GM23338 (cell line): ENCODE measurements around the gene STK11IP. TPM values are rescaled to one million over a fixed set of nuclear protein-coding genes. Genes with fewer than 3 reads are reported as not detected.

Experiments used
- ATAC-seq: fragments of 200-7000 bp; cut with Tn5 transposase; 3 replicates; pipeline ENCODE4 v1.9.1; 2020
- DNase-seq: peaks from one replicate; pipeline ENCODE4 v3.0.0-alpha.2; 2015; ENCODE audit warnings: low spot score
- H2AFZ ChIP-seq: fragments of 200-600 bp; sonication (generic); 2 replicates; pipeline ENCODE4 v1.8.0; 2016; ENCODE audit warnings: antibody characterized with exemption, mild to moderate bottlenecking, moderate library complexity
- H3F3A ChIP-seq: fragments of 200-600 bp; sonication (generic); replicated peaks from 2 replicates; pipeline ENCODE4 v1.8.0; 2017; ENCODE audit warnings: antibody characterized with exemption, mixed run types, low read depth
- H3K27ac ChIP-seq: fragments of 200-600 bp; sonication (generic); 2 replicates; pipeline ENCODE4 v1.6.1; 2016; ENCODE audit warnings: low read depth
- H3K27me3 ChIP-seq: fragments of 200-600 bp; sonication (generic); 2 replicates; pipeline ENCODE4 v1.8.0; 2016; ENCODE audit warnings: mild to moderate bottlenecking, mixed run types, moderate library complexity; ENCODE audit not compliant: insufficient read depth
- H3K36me3 ChIP-seq: fragments of 200-600 bp; sonication (generic); 2 replicates; pipeline ENCODE4 v1.8.0; 2016; ENCODE audit warnings: mild to moderate bottlenecking; ENCODE audit not compliant: insufficient read depth
- H3K4me1 ChIP-seq: fragments of 200-600 bp; sonication (generic); 2 replicates; pipeline ENCODE4 v1.8.0; 2016; ENCODE audit warnings: mild to moderate bottlenecking, moderate library complexity; ENCODE audit not compliant: insufficient read depth
- H3K4me2 ChIP-seq: fragments of 200-600 bp; sonication (generic); 2 replicates; pipeline ENCODE4 v1.7.1; 2017; ENCODE audit warnings: mixed run types
- H3K4me3 ChIP-seq: fragments of 200-600 bp; sonication (generic); 2 replicates; pipeline ENCODE4 v1.6.1; 2016; ENCODE audit warnings: mixed run types
- H3K79me2 ChIP-seq: fragments of 200-600 bp; sonication (generic); replicated peaks from 2 replicates; pipeline ENCODE4 v1.8.0; 2017; ENCODE audit warnings: mild to moderate bottlenecking; ENCODE audit not compliant: insufficient read depth
- H3K9me2 ChIP-seq: fragments of 200-600 bp; sonication (generic); 2 replicates; pipeline ENCODE4 v1.8.0; 2017; ENCODE audit not compliant: insufficient read depth
- H4K20me1 ChIP-seq: fragments of 200-600 bp; sonication (generic); replicated peaks from 2 replicates; pipeline ENCODE4 v1.8.0; 2017; ENCODE audit warnings: mild to moderate bottlenecking; ENCODE audit not compliant: insufficient read depth
- H3K27ac Mint-ChIP-seq: 2 replicates; pipeline ENCODE4 v1.8.0; 2020; ENCODE audit warnings: inconsistent platforms, mild to moderate bottlenecking, moderate library complexity, mixed read lengths
- H3K27me3 Mint-ChIP-seq: 3 replicates; pipeline ENCODE4 v1.8.0; 2022; ENCODE audit warnings: low read depth, mild to moderate bottlenecking, moderate library complexity, mixed read lengths, inconsistent platforms; ENCODE audit not compliant: insufficient read depth, poor library complexity
- H3K36me3 Mint-ChIP-seq: 3 replicates; pipeline ENCODE4 v1.8.0; 2021; ENCODE audit warnings: low read depth, mild to moderate bottlenecking, inconsistent platforms, moderate library complexity, mixed read lengths
- H3K4me1 Mint-ChIP-seq: 3 replicates; pipeline ENCODE4 v1.8.0; 2020; ENCODE audit warnings: mild to moderate bottlenecking, inconsistent platforms, mixed read lengths
- H3K4me3 Mint-ChIP-seq: 3 replicates; pipeline ENCODE4 v1.8.0; 2021; ENCODE audit warnings: moderate library complexity, mild to moderate bottlenecking, inconsistent platforms, mixed read lengths
- H3K9me3 Mint-ChIP-seq: 3 replicates; pipeline ENCODE4 v1.8.0; 2020; ENCODE audit warnings: moderate library complexity, mild to moderate bottlenecking, inconsistent platforms, mixed read lengths
- CREB1 ChIP-seq: fragments of 250-450 bp; sonication (Bioruptor Pico); IDR thresholded peaks from 2 replicates; pipeline ENCODE4 v1.5.0; 2020; ENCODE audit warnings: low read depth, mild to moderate bottlenecking, moderate library complexity
- EZH2 ChIP-seq: fragments of 200-600 bp; sonication (generic); IDR thresholded peaks from one replicate; pipeline ENCODE4 v1.8.0; 2017; ENCODE audit warnings: antibody characterized with exemption, mild to moderate bottlenecking, low read depth; ENCODE audit not compliant: unreplicated experiment
- EZH2phosphoT487 ChIP-seq: fragments of 200-600 bp; sonication (generic); IDR thresholded peaks from one replicate; pipeline ENCODE4 v1.8.1; 2018; ENCODE audit warnings: antibody characterized with exemption; ENCODE audit not compliant: unreplicated experiment
- JUNB ChIP-seq: IDR thresholded peaks from one replicate; pipeline ENCODE4 v1.6.1; 2016; ENCODE audit warnings: antibody characterized with exemption; ENCODE audit not compliant: unreplicated experiment
- POLR2AphosphoS5 ChIP-seq: IDR thresholded peaks from 2 replicates; pipeline ENCODE4 v1.6.1; 2016; ENCODE audit warnings: antibody characterized with exemption, low read depth
- STAT1 ChIP-seq: IDR thresholded peaks from one replicate; pipeline ENCODE4 v1.6.1; 2016; ENCODE audit warnings: antibody characterized with exemption; ENCODE audit not compliant: unreplicated experiment
- ZNF114 ChIP-seq: fragments of 250-450 bp; sonication (Bioruptor Pico); IDR thresholded peaks from 2 replicates; pipeline ENCODE4 v1.5.0; 2020; ENCODE audit warnings: mild to moderate bottlenecking, moderate library complexity
- ZNF331 ChIP-seq: fragments of 250-450 bp; sonication (Bioruptor Pico); IDR thresholded peaks from 2 replicates; pipeline ENCODE4 v1.5.0; 2020; ENCODE audit warnings: low read depth, mild to moderate bottlenecking, moderate library complexity
- polyA plus RNA-seq: library from polyadenylated mRNA; unstranded; fragments of >200 nt; fragmentation: Nextera tagmentation; extraction: Ambion mirVana; gene quantifications from 2 replicates; pipeline ENCODE4 v1.2.1, GENCODE V29; 2016
- total RNA-seq: library from RNA; depleted of rRNA; stranded (reverse); fragments of >200 nt; shearing (Covaris generic); gene quantifications from 2 replicates; pipeline ENCODE4 v1.2.3, GENCODE V29; 2014
- TF ChIP-seq, protein P1 (sequence below), 2 experiments: fragments of 200-600 bp in 1 of 2; sonication (generic) in 1 of 2; conservative IDR thresholded peaks; 2 replicates each; pipeline versions ENCODE4 v1.5.1 to v1.6.1; 2016 to 2017; ENCODE audit warnings: antibody characterized with exemption in 2 of 2, low read depth in 2 of 2, mild to moderate bottlenecking in 2 of 2, moderate library complexity in 1 of 2
- TF ChIP-seq, protein P2 (sequence below): IDR thresholded peaks from 2 replicates; pipeline ENCODE4 v1.6.1; 2016; ENCODE audit warnings: antibody characterized with exemption
- TF ChIP-seq, protein P3 (sequence below): IDR thresholded peaks from one replicate; pipeline ENCODE4 v1.6.1; 2018; ENCODE audit warnings: antibody characterized with exemption; ENCODE audit not compliant: unreplicated experiment

The STK11IP gene
- total and polyA plus RNA-seq, 2 experiments from 2014 or later, result 16.6 to 28.1 TPM

DNA sequence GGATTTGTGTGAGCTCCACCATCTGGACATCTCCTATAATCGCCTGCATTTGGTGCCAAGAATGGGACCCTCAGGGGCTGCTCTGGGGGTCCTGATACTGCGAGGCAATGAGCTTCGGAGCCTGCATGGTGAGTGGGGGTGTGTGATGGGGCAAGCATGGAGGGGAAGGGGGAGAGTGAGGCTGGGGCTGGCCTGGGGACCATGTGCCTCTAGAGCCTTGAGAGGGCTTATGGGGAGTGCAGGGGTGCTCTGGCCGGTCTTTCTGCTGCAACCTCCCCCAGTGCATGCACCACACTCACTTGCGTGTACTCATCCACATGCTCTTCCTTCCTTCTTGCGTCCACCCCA is 7.9 kb downstream of the STK11IP start:
- no peaks in the 10 kb centered on the region for H3K27me3 ChIP-seq
- H3K4me2 ChIP-seq, result no peak overlapping the region
- no peak for TF ChIP-seq EZH2
- TF ChIP-seq, protein P1, sequence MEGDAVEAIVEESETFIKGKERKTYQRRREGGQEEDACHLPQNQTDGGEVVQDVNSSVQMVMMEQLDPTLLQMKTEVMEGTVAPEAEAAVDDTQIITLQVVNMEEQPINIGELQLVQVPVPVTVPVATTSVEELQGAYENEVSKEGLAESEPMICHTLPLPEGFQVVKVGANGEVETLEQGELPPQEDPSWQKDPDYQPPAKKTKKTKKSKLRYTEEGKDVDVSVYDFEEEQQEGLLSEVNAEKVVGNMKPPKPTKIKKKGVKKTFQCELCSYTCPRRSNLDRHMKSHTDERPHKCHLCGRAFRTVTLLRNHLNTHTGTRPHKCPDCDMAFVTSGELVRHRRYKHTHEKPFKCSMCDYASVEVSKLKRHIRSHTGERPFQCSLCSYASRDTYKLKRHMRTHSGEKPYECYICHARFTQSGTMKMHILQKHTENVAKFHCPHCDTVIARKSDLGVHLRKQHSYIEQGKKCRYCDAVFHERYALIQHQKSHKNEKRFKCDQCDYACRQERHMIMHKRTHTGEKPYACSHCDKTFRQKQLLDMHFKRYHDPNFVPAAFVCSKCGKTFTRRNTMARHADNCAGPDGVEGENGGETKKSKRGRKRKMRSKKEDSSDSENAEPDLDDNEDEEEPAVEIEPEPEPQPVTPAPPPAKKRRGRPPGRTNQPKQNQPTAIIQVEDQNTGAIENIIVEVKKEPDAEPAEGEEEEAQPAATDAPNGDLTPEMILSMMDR (conservative IDR thresholded peaks at IDR 0.05; ENCODE audit: low read depth in 2 of 2), result peak in 1 of 2 experiments; percentile 26; a peak in 2 of 4 replicates
- DNase-seq (no peak), ATAC-seq (no peak)
- H3K9me2 ChIP-seq, result no peaks in the 10 kb centered on the region
- Mint-ChIP-seq H3K36me3 (peaks cover 32% of the 10 kb centered on the region; the same call in 2 of the 3 replicates), H3K4me3 (no peak overlapping the region), H3K27me3 (peaks cover 14% of the 10 kb centered on the region), H3K27ac (no peak overlapping the region; the same call in 1 of the 2 replicates), H3K9me3 (no peaks in the 10 kb centered on the region), H3K4me1 (peaks cover 3% of the 10 kb centered on the region; the same call in 1 of the 3 replicates)
- H3K4me3 ChIP-seq, result no peak overlapping the region
- H4K20me1 ChIP-seq, result no peaks in the 10 kb centered on the region
- H2AFZ ChIP-seq, result no peak overlapping the region
- H3K36me3 ChIP-seq, result no peaks in the 10 kb centered on the region
- H3K79me2 ChIP-seq, result no peaks in the 10 kb centered on the region
- H3K27ac ChIP-seq, result no peak overlapping the region
- H3F3A ChIP-seq, result 0 out of 2 replicates have a peak, but pooled peaks cover under 1% of the 10 kb centered on the region
- H3K4me1 ChIP-seq, result no peaks in the 10 kb centered on the region

DNA sequence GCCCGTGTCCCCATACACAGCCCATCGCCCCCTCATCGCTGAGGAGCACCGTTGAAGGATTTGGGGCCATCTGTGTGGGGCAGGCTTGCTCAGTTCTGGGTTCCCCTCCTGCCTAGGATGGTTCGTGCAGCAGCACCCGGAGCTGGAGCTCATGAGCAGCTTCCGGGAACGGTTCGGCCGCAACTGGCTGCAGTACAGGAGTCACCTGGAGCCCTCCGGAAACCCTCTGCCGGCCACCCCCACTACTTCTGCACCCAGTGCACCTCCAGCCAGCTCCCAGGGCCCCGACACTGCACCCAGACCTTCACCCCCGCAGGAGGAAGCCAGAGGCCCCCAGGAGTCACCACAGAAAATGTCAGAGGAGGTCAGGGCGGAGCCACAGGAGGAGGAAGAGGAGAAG is 10.3 kb downstream of the STK11IP start:
- H3K36me3 Mint-ChIP-seq, result peaks cover 33% of the 10 kb centered on the region; the same call in 1 of the 3 replicates
- no peak for DNase-seq
- no peak overlapping the region for H3K27ac ChIP-seq
- no peak overlapping the region for H3K4me2 ChIP-seq
- no peak overlapping the region for H3K4me3 Mint-ChIP-seq
- H3K27ac Mint-ChIP-seq, result no peak overlapping the region
- no peaks in the 10 kb centered on the region for H3K4me1 ChIP-seq
- H3K4me3 ChIP-seq, result no peak overlapping the region
- H3K4me1 Mint-ChIP-seq, result peaks cover 5% of the 10 kb centered on the region; the same call in 2 of the 3 replicates
- no peak overlapping the region for H2AFZ ChIP-seq
- H3K9me3 Mint-ChIP-seq, result no peaks in the 10 kb centered on the region
- peaks cover 17% of the 10 kb centered on the region for H3K27me3 Mint-ChIP-seq
- H3K27me3 ChIP-seq, result no peaks in the 10 kb centered on the region
- no peaks in the 10 kb centered on the region for H3K36me3 ChIP-seq
- no peaks in the 10 kb centered on the region for H3K9me2 ChIP-seq
- H3K79me2 ChIP-seq, result no peaks in the 10 kb centered on the region
- H3F3A ChIP-seq, result 0 out of 2 replicates have a peak, but pooled peaks cover 3% of the 10 kb centered on the region
- ATAC-seq, result no peak; the same call in 2 of the 3 replicates
- no peaks in the 10 kb centered on the region for H4K20me1 ChIP-seq
- TF ChIP-seq ZNF114 (CRISPR knock-in tag) (no peak), ZNF331 (CRISPR knock-in tag) (no peak), JUNB (no peak), EZH2phosphoT487 (no peak), EZH2 (no peak), POLR2AphosphoS5 (no peak), CREB1 (CRISPR knock-in tag) (no peak), STAT1 (no peak)
- TF ChIP-seq, protein P2, sequence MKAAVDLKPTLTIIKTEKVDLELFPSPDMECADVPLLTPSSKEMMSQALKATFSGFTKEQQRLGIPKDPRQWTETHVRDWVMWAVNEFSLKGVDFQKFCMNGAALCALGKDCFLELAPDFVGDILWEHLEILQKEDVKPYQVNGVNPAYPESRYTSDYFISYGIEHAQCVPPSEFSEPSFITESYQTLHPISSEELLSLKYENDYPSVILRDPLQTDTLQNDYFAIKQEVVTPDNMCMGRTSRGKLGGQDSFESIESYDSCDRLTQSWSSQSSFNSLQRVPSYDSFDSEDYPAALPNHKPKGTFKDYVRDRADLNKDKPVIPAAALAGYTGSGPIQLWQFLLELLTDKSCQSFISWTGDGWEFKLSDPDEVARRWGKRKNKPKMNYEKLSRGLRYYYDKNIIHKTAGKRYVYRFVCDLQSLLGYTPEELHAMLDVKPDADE, result no peak
- TF ChIP-seq, protein P3, sequence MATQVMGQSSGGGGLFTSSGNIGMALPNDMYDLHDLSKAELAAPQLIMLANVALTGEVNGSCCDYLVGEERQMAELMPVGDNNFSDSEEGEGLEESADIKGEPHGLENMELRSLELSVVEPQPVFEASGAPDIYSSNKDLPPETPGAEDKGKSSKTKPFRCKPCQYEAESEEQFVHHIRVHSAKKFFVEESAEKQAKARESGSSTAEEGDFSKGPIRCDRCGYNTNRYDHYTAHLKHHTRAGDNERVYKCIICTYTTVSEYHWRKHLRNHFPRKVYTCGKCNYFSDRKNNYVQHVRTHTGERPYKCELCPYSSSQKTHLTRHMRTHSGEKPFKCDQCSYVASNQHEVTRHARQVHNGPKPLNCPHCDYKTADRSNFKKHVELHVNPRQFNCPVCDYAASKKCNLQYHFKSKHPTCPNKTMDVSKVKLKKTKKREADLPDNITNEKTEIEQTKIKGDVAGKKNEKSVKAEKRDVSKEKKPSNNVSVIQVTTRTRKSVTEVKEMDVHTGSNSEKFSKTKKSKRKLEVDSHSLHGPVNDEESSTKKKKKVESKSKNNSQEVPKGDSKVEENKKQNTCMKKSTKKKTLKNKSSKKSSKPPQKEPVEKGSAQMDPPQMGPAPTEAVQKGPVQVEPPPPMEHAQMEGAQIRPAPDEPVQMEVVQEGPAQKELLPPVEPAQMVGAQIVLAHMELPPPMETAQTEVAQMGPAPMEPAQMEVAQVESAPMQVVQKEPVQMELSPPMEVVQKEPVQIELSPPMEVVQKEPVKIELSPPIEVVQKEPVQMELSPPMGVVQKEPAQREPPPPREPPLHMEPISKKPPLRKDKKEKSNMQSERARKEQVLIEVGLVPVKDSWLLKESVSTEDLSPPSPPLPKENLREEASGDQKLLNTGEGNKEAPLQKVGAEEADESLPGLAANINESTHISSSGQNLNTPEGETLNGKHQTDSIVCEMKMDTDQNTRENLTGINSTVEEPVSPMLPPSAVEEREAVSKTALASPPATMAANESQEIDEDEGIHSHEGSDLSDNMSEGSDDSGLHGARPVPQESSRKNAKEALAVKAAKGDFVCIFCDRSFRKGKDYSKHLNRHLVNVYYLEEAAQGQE, result no peak
- TF ChIP-seq, protein P1 (conservative IDR thresholded peaks at IDR 0.05; ENCODE audit: low read depth in 2 of 2), result no peak
